ENCODE measurements around the gene GRM5.
"Not testable (repeated sequence)": the region's sequence is repeated elsewhere in the genome, so short reads cannot be mapped to it uniquely, and the experiment has no call there.

The GRM5 gene

DNA sequence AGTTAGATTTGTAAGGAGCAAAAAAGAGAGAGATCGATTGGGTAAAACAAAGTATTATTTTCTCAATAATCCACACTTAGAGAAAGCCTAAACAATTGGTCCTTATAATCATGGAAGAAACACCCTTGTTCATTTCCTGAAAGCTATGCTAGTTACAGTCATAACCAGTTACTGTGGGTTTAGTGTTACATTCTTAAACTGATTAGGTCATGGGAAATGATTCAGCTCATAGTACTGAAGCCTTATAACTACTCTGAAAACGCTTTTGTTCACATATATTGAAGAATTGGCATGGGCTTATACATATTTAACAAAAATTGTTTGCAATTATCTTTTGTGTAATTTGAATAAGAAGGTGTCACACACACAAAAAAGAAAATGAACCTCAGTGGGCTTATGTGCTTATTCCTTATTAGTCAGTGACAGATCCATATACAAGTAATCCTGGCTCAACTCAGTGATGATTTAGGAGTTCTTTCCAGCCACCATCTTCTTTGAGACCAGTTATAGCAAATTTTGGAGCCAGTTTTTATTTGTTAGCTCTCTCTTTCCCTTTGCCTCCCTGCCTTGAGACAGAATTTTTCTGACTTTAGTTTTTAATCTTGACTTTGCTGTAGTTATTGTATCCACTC lies 529.8 kb downstream of the GRM5 start:
- Histone ChIP-seq H3K9me3 (replicated peaks in 1 of 2; ENCODE audit: control insufficient read depth in 2 of 2, insufficient read depth in 1 of 2, low read depth in 1 of 2, low read length in 2 of 2) (no peaks in the 10 kb centered on the region), H2BK120ac (ENCODE audit: low read depth, low read length) (no peak overlapping the region), H3K27me3 (ENCODE audit: control insufficient read depth in 3 of 3, insufficient read depth in 3 of 3, low read depth in 1 of 3, low read length in 3 of 3) (no peaks in the 10 kb centered on the region), H3K36me3 (replicated peaks in 1 of 2; ENCODE audit: control insufficient read depth in 2 of 2, insufficient read depth in 2 of 2, low read length in 2 of 2) (no peaks in the 10 kb centered on the region), H3K27ac (replicated peaks; ENCODE audit: low read length) (no peak overlapping the region), H4K8ac (ENCODE audit: low read depth, low read length) (no peak overlapping the region), H4K91ac (ENCODE audit: low read depth, low read length, poor library complexity) (no peak overlapping the region), H3K79me1 (ENCODE audit: low read depth, low read length) (no peaks in the 10 kb centered on the region), H2BK5ac (ENCODE audit: low read length) (no peak overlapping the region), H2AFZ (ENCODE audit: low read length) (no peak overlapping the region), H3K14ac (ENCODE audit: low read length) (no peak overlapping the region), H3K4me2 (ENCODE audit: insufficient read depth, low read length, poor library complexity, severe bottlenecking) (no peak overlapping the region), H2BK15ac (ENCODE audit: low read length) (no peak overlapping the region), H3K9ac (ENCODE audit: low read depth, low read length, poor library complexity) (no peak overlapping the region), H3K18ac (ENCODE audit: low read length) (no peak overlapping the region), H3K4ac (ENCODE audit: low read length) (no peak overlapping the region), H3K23ac (ENCODE audit: low read depth, low read length, poor library complexity) (no peak overlapping the region), H3K4me3 (ENCODE audit: low read length in 2 of 2) (no peak overlapping the region), H2BK12ac (ENCODE audit: low read length) (no peak overlapping the region), H2AK5ac (ENCODE audit: low read depth, low read length) (no peak overlapping the region), H3K4me1 (ENCODE audit: control insufficient read depth in 2 of 2, insufficient read depth in 1 of 2, low read depth in 1 of 2, low read length in 2 of 2) (no peaks in the 10 kb centered on the region)
- WGBS, 2 donors (ENCODE audit: extremely low coverage in 2 of 2, insufficient read length in 2 of 2, insufficient replicate concordance in 1 of 2), result 100% methylated on average over 1 of the region's 2 CpGs; no CpG with 5 or more reads in 1 of the 2 donors
- DNase-seq (ENCODE audit: low spot score), result no peak

GRCh38 chr11:88535266-88535665 lies 530.5 kb downstream of the GRM5 start:
- Histone ChIP-seq H3K23ac (ENCODE audit: low read depth, low read length, poor library complexity) (no peak overlapping the region), H3K9me3 (replicated peaks in 1 of 2; ENCODE audit: control insufficient read depth in 2 of 2, insufficient read depth in 1 of 2, low read depth in 1 of 2, low read length in 2 of 2) (no peaks in the 10 kb centered on the region), H2AK5ac (ENCODE audit: low read depth, low read length) (no peak overlapping the region), H3K36me3 (replicated peaks in 1 of 2; ENCODE audit: control insufficient read depth in 2 of 2, insufficient read depth in 2 of 2, low read length in 2 of 2) (no peaks in the 10 kb centered on the region), H3K4ac (ENCODE audit: low read length) (no peak overlapping the region), H3K4me2 (ENCODE audit: insufficient read depth, low read length, poor library complexity, severe bottlenecking) (no peak overlapping the region), H3K4me1 (ENCODE audit: control insufficient read depth in 2 of 2, insufficient read depth in 1 of 2, low read depth in 1 of 2, low read length in 2 of 2) (no peaks in the 10 kb centered on the region), H3K4me3 (ENCODE audit: low read length in 2 of 2) (no peak overlapping the region), H2BK5ac (ENCODE audit: low read length) (no peak overlapping the region), H3K9ac (ENCODE audit: low read depth, low read length, poor library complexity) (no peak overlapping the region), H3K14ac (ENCODE audit: low read length) (no peak overlapping the region), H4K8ac (ENCODE audit: low read depth, low read length) (no peak overlapping the region), H3K79me1 (ENCODE audit: low read depth, low read length) (no peaks in the 10 kb centered on the region), H2AFZ (ENCODE audit: low read length) (no peak overlapping the region), H3K18ac (ENCODE audit: low read length) (no peak overlapping the region), H2BK120ac (ENCODE audit: low read depth, low read length) (no peak overlapping the region), H4K91ac (ENCODE audit: low read depth, low read length, poor library complexity) (no peak overlapping the region), H2BK12ac (ENCODE audit: low read length) (no peak overlapping the region), H3K27me3 (ENCODE audit: control insufficient read depth in 3 of 3, insufficient read depth in 3 of 3, low read depth in 1 of 3, low read length in 3 of 3) (no peaks in the 10 kb centered on the region), H2BK15ac (ENCODE audit: low read length) (no peak overlapping the region), H3K27ac (replicated peaks; ENCODE audit: low read length) (no peak overlapping the region)
- no CpG with 5 or more reads among the region's 2 CpGs for WGBS, 2 donors (ENCODE audit: extremely low coverage in 2 of 2, insufficient read length in 2 of 2, insufficient replicate concordance in 1 of 2)
- no peak for DNase-seq (ENCODE audit: low spot score)

- H2AFZ ChIP-seq (ENCODE audit: low read length); H3K36me3 ChIP-seq (replicated peaks in 1 of 2; ENCODE audit: control insufficient read depth in 2 of 2, insufficient read depth in 2 of 2, low read length in 2 of 2); H3K18ac ChIP-seq (ENCODE audit: low read length); H2BK5ac ChIP-seq (ENCODE audit: low read length); DNase-seq (ENCODE audit: low spot score); H3K79me1 ChIP-seq (ENCODE audit: low read depth, low read length); H2BK120ac ChIP-seq (ENCODE audit: low read depth, low read length); H4K91ac ChIP-seq (ENCODE audit: low read depth, low read length, poor library complexity); H2AK5ac ChIP-seq (ENCODE audit: low read depth, low read length); H3K4me2 ChIP-seq (ENCODE audit: insufficient read depth, low read length, poor library complexity, severe bottlenecking); H3K4me3 ChIP-seq (ENCODE audit: low read length in 2 of 2); H2BK15ac ChIP-seq (ENCODE audit: low read length); H3K14ac ChIP-seq (ENCODE audit: low read length); H3K4me1 ChIP-seq (ENCODE audit: control insufficient read depth in 2 of 2, insufficient read depth in 1 of 2, low read depth in 1 of 2, low read length in 2 of 2); H3K4ac ChIP-seq (ENCODE audit: low read length); H4K8ac ChIP-seq (ENCODE audit: low read depth, low read length); H2BK12ac ChIP-seq (ENCODE audit: low read length); H3K9ac ChIP-seq (ENCODE audit: low read depth, low read length, poor library complexity); H3K23ac ChIP-seq (ENCODE audit: low read depth, low read length, poor library complexity); H3K9me3 ChIP-seq (replicated peaks in 1 of 2; ENCODE audit: control insufficient read depth in 2 of 2, insufficient read depth in 1 of 2, low read depth in 1 of 2, low read length in 2 of 2); H3K27ac ChIP-seq (replicated peaks; ENCODE audit: low read length); H3K27me3 ChIP-seq (ENCODE audit: control insufficient read depth in 3 of 3, insufficient read depth in 3 of 3, low read depth in 1 of 3, low read length in 3 of 3): not testable (repeated sequence)
- WGBS, 2 donors (ENCODE audit: extremely low coverage in 2 of 2, insufficient read length in 2 of 2, insufficient replicate concordance in 1 of 2), result no CpG with 5 or more reads among the region's 1 CpG
Observed at GRCh38 chr11:88534706-88535105, 531.1 kb downstream of the GRM5 start.

- H2BK15ac ChIP-seq (ENCODE audit: low read length), result no peak overlapping the region
- no peak overlapping the region for H2AFZ ChIP-seq (ENCODE audit: low read length)
- no peaks in the 10 kb centered on the region for H3K9me3 ChIP-seq (replicated peaks in 1 of 2; ENCODE audit: control insufficient read depth in 2 of 2, insufficient read depth in 1 of 2, low read depth in 1 of 2, low read length in 2 of 2)
- H3K27ac ChIP-seq (replicated peaks; ENCODE audit: low read length), result no peak overlapping the region
- H3K79me1 ChIP-seq (ENCODE audit: low read depth, low read length), result no peaks in the 10 kb centered on the region
- no peak overlapping the region for H2AK5ac ChIP-seq (ENCODE audit: low read depth, low read length)
- no peak overlapping the region for H3K4me2 ChIP-seq (ENCODE audit: insufficient read depth, low read length, poor library complexity, severe bottlenecking)
- no peak overlapping the region for H4K91ac ChIP-seq (ENCODE audit: low read depth, low read length, poor library complexity)
- WGBS, 2 donors (ENCODE audit: extremely low coverage in 2 of 2, insufficient read length in 2 of 2, insufficient replicate concordance in 1 of 2), result no CpG with 5 or more reads among the region's 5 CpGs
- H3K18ac ChIP-seq (ENCODE audit: low read length), result no peak overlapping the region
- H4K8ac ChIP-seq (ENCODE audit: low read depth, low read length), result no peak overlapping the region
- H3K4ac ChIP-seq (ENCODE audit: low read length), result no peak overlapping the region
- no peak overlapping the region for H2BK120ac ChIP-seq (ENCODE audit: low read depth, low read length)
- H3K36me3 ChIP-seq (replicated peaks in 1 of 2; ENCODE audit: control insufficient read depth in 2 of 2, insufficient read depth in 2 of 2, low read length in 2 of 2), result no peaks in the 10 kb centered on the region
- no peak overlapping the region for H3K14ac ChIP-seq (ENCODE audit: low read length)
- no peak overlapping the region for H3K23ac ChIP-seq (ENCODE audit: low read depth, low read length, poor library complexity)
- no peak overlapping the region for H3K9ac ChIP-seq (ENCODE audit: low read depth, low read length, poor library complexity)
- H2BK5ac ChIP-seq (ENCODE audit: low read length), result no peak overlapping the region
- no peaks in the 10 kb centered on the region for H3K4me1 ChIP-seq (ENCODE audit: control insufficient read depth in 2 of 2, insufficient read depth in 1 of 2, low read depth in 1 of 2, low read length in 2 of 2)
- no peak overlapping the region for H3K4me3 ChIP-seq (ENCODE audit: low read length in 2 of 2)
- no peaks in the 10 kb centered on the region for H3K27me3 ChIP-seq (ENCODE audit: control insufficient read depth in 3 of 3, insufficient read depth in 3 of 3, low read depth in 1 of 3, low read length in 3 of 3)
- DNase-seq (ENCODE audit: low spot score), result no peak
- no peak overlapping the region for H2BK12ac ChIP-seq (ENCODE audit: low read length)
Observed at GRCh38 chr11:88534185-88534584, 531.6 kb downstream of the GRM5 start.

Data from neuronal stem cell (in vitro differentiated cells).